Fibroblast of skin of right quadriceps (primary cell): ENCODE results near the gene PACS2.

Experiments
- DNase-seq: peaks from one replicate; pipeline ENCODE4 v3.0.0-alpha.2; 2013

The PACS2 gene

GRCh38 chr14:105430042-105430441 is 115.5 kb downstream of the PACS2 start:
- DNase-seq = no peak

DNA sequence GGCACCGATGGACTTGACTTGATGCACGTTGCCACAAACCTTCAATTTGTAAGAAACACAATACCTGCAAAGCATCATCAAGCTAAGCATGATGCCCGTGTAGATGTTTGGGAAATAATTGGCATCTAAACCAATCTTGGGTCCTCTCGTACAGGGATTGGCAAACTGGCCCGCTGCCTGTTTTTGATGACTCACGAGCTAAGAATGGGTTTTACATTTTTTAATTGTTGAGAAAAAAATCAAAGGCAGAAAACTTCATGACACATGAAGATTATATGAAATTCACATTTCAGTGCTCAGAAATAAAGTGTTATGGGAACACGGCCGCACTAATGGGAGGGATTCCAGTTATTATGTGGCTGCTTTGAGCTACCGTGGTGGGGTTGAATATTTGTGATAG is 116.0 kb downstream of the PACS2 start:
- DNase-seq = peak; percentile 69

- DNase-seq = no peak
Observed at GRCh38 chr14:105431256-105431655, 116.7 kb downstream of the PACS2 start.

DNA sequence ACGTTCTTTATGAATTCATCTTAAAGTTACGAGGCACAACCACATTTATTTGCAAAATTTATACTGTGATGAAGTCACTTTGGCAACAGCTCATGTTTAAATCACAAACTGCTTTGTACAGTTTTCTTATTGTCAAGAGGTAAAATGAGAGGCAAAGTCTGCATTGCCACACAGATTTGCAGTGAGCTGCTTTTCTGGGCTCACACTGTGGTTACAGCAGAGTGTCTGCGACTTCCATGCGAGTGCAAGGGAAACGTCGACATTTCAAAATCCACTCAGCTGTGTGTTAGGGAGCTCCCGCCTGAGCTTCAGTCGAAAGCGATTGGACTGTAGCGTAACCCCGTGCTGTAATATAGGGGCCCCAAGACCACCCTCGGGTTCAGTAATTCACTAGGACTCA is 118.1 kb downstream of the PACS2 start:
- DNase-seq = peak; percentile 37

DNA sequence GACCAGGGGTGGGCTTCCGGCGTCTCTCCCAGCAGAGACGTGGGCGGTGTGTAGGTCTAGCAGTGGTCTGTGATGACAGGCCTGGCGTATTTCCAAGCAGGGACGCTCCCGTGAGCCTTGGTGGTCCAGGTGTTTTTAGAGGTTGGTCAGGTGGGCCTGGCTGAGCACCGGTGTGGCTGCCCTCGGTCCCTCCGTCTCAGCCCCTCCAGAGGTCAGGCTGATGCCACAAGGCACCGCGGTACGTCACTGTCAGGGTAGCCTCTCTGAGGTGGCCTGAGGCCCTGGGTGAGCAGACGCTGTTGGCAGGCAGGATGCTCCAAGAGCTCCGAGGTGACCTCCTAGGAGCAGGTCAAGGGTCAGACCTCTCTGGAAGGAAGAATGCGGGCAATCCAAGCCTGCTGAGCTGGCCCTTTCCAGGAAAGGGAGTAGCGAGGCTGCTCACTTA is 118.6 kb downstream of the PACS2 start:
- no peak for DNase-seq

GRCh38 chr14:105436402-105436801 is 121.9 kb downstream of the PACS2 start:
- no peak for DNase-seq

- DNase-seq = no peak
Observed at GRCh38 chr14:105436891-105437722, 122.6 kb downstream of the PACS2 start.

DNA sequence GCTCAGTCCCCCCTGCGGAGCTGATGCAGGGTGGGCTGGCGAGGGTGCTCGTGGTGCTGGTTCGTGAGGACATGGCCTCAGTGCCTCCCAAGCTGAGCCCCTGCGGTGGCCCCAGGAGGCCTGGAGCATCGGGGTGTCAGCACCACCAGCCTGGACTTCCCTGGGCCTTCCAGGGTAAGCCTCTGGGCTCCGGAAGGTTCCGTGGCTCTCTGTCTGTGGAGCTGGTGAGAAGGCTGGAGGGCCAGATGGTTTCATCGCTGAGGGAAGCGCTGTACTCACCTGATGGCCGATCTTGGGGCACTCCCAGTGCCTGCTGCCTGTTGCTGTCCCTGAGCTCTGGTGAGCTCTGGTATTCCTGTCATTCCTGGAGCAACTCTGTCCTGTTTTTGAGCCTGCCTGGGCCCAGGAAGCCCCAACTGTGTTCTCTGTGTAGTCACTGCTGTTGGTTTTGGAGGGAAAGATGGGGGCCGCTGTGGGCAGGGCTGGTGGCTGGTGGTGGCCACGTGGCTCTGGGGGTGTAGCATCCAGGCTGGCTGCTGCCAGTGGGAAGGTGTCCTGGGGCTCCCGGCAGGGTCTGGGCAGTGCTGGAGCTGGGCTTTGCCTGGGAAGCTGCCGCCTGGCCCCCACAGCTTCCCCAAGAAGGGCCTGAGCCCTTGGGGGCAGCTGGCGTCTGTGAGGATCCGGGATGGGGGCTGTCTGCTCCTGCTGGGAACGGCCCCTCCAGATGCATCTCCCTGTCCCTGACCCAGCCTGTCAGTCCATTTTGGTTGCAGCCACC is 123.4 kb downstream of the PACS2 start:
- DNase-seq = no peak

DNA sequence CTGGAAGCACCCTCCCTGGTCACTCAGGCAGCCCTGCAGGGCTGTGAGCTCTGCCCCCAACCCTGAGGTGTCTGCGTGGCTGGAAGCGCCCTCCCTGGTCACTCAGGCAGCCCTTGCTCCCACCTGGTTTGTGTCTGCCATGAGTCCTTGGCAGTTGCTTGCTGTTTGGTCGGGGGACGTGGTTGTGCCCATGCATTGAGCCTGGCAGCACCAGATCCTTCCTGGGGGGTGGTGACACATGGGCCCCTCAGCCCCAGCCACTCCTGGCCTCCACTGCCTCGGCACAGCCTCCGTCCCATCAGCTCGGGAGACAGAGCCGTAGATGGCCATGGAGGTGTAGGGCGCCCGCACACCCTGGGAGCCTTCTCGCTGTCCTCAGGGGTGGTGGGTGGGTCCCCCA is 124.6 kb downstream of the PACS2 start:
- no peak for DNase-seq

GRCh38 chr14:105439710-105440553 is 125.4 kb downstream of the PACS2 start:
- no peak for DNase-seq

DNA sequence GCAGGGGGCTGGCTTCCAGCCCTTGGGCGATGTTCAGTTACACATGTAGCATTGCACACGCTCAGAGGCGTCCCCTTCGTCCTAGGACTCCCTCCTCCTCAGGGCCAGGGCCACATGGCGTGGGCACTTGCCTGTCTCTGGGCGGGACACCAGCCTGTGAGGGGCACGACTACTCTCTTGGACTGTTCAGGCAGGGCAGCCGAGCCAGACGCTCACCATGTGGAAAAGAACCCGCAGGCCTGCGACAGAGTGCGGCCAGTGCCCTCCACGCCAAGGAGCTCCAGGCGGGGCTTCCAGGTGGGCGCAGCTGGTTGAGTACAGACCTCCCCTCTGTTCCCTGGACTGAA is 126.0 kb downstream of the PACS2 start:
- DNase-seq = no peak

- no peak for DNase-seq
Observed at GRCh38 chr14:105440992-105441391, 126.4 kb downstream of the PACS2 start.

DNA sequence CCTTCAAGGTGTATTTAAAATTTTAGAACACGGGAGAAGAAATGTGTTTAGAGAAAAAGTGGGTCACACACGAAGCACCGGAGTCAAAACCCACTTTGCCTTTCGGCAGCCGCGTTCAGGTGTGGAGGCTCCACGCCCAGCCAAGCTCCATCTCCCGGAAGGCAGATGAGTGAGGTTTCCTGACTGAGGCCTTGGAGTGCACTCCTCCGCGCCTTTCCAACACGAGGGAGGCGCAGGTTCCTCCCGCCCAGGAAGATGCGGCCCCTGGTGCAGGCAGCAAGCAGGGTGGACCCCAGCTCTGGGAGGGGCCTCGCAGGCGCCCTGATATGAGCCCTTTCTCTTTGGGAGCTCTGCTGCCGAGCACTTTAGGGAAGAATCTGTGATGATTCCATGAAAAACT is 127.6 kb downstream of the PACS2 start:
- DNase-seq = no peak

GRCh38 chr14:105442834-105443233 is 128.3 kb downstream of the PACS2 start:
- DNase-seq = no peak

DNA sequence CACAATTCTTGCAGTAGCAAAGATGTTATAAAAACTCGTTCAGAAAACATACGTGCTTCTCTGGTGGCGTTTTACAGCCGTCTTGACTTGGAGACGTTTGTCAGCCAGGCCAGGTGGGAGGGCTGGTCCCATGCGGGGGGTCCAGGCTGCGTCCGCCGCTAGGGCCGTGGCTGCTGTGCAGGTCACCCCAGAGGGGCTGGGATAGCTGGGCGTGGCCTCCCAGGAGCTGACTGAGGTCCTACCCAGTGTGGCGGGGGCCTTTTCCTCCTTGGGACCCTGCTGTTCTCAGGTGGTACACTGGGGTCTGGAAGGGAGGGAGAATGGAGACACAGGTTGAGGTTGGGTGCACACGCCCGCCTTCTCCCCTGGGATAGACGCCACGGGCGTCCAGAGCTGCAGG is 130.3 kb downstream of the PACS2 start:
- no peak for DNase-seq

- no peak for DNase-seq
Observed at GRCh38 chr14:105445290-105445689, 130.7 kb downstream of the PACS2 start.

- DNase-seq = no peak
Observed at GRCh38 chr14:105445901-105446845, 131.6 kb downstream of the PACS2 start.

GRCh38 chr14:105446971-105447370 is 132.4 kb downstream of the PACS2 start:
- DNase-seq = no peak
